Left lung (tissue), 10 donors: ENCODE measurements around the gene CALN1. TPM values are rescaled to one million over a fixed set of nuclear protein-coding genes. Genes with fewer than 3 reads are reported as not detected.

Experiments
- ATAC-seq: fragments of 200-7000 bp; cut with Tn5 transposase; one replicate; pipeline ENCODE4 v1.9.1; 2020; ENCODE audit warnings: moderate library complexity
- DNase-seq, 4 donors: peaks; one replicate each; pipeline ENCODE4 v3.0.0-alpha.2; 2013 to 2020
- H3K27ac ChIP-seq, 2 donors: fragments of 200-600 bp; sonication (generic) in 1 of 2; one replicate each; pipeline versions ENCODE4 v1.5.0 to v1.8.0; 2020 to 2021
- H3K27me3 ChIP-seq, 2 donors: fragments of 200-600 bp; sonication (generic) in 1 of 2; one replicate each; pipeline versions ENCODE4 v1.5.0 to v1.8.0; 2020 to 2021
- H3K36me3 ChIP-seq, 2 donors: fragments of 200-600 bp; sonication (generic) in 1 of 2; one replicate each; pipeline versions ENCODE4 v1.5.0 to v1.8.0; 2020 to 2021
- H3K4me1 ChIP-seq, 2 donors: fragments of 200-600 bp; one replicate each; pipeline ENCODE4 v1.8.0; 2021
- H3K4me3 ChIP-seq, 2 donors: fragments of 200-600 bp; sonication (generic) in 1 of 2; one replicate each; pipeline versions ENCODE4 v1.5.0 to v1.8.0; 2020 to 2021; ENCODE audit warnings: mild to moderate bottlenecking in 1 of 2
- H3K9me3 ChIP-seq, 2 donors: fragments of 200-600 bp; sonication (generic) in 1 of 2; one replicate each; pipeline versions ENCODE4 v1.5.0 to v1.8.0; 2020 to 2021
- intact Hi-C, 2 donors: fragments of 100-400 bp; cut with DNase I; formaldehyde crosslinking; loops; one replicate each; pipeline versions ENCODE4 v1.11.2 to v1.14.2; 2022
- polyA plus RNA-seq, 6 donors: library from polyadenylated mRNA; unstranded; fragments of 120-200 nt; gene quantifications; one replicate each; pipeline ENCODE4 v1.2.1, GENCODE V29; 2013; ENCODE audit not compliant: insufficient read length in 6 of 6
- total RNA-seq, 2 donors: library from RNA; stranded (reverse); fragmentation: NEBNext Ultra II Directional; extraction: Animal tissue kit (Norgen Biotek cat#: 25700); gene quantifications; one replicate each; pipeline ENCODE4 v1.2.1, GENCODE V29; 2021
- TF ChIP-seq, protein P1 (sequence below), 2 donors: fragments of 200-600 bp; sonication (generic) in 1 of 2; IDR thresholded peaks; one replicate each; pipeline versions ENCODE4 v1.5.0 to v1.8.0; 2021; ENCODE audit warnings: antibody characterized with exemption in 2 of 2
- donor health status: DM: no; HTN: yes; CAD: no.
- donor health status: DM: no; HTN: no; CAD: no.

CALN1 gene
- total and polyA plus RNA-seq, 8 donors = 0.10 to 0.52 (median 0.26) TPM; not detected in 2

DNA sequence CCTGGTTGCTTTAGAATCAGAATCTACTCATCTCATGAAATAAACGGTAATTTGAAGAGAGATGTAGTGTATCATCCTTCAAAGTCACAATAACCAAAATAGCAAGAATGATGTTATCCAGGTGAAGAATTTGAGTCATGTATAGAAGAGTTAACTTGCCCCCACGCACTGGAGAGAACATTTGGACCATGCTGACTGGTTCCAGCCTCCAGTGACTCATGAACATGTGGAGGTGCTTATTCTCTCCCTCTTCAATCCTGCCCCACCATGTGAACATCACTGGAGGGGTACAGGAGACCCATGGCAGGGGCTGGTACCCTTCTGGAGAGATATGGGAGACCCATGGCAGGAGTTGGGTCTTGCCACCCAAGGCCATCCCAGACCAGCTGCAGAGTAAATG, 427.8 kb downstream of the CALN1 start:
- Histone ChIP-seq H3K4me1 (no peaks in the 10 kb centered on the region), H3K4me3 (no peak overlapping the region), H3K27ac (no peak overlapping the region), H3K9me3 (no peaks in the 10 kb centered on the region), H3K27me3 (no peaks in the 10 kb centered on the region), H3K36me3 (no peaks in the 10 kb centered on the region)
- ATAC-seq (no peak), DNase-seq (no peak)
- intact Hi-C loops = no loop called here
- TF ChIP-seq, protein P1, sequence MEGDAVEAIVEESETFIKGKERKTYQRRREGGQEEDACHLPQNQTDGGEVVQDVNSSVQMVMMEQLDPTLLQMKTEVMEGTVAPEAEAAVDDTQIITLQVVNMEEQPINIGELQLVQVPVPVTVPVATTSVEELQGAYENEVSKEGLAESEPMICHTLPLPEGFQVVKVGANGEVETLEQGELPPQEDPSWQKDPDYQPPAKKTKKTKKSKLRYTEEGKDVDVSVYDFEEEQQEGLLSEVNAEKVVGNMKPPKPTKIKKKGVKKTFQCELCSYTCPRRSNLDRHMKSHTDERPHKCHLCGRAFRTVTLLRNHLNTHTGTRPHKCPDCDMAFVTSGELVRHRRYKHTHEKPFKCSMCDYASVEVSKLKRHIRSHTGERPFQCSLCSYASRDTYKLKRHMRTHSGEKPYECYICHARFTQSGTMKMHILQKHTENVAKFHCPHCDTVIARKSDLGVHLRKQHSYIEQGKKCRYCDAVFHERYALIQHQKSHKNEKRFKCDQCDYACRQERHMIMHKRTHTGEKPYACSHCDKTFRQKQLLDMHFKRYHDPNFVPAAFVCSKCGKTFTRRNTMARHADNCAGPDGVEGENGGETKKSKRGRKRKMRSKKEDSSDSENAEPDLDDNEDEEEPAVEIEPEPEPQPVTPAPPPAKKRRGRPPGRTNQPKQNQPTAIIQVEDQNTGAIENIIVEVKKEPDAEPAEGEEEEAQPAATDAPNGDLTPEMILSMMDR (IDR thresholded peaks at IDR 0.05) = no peak

DNA sequence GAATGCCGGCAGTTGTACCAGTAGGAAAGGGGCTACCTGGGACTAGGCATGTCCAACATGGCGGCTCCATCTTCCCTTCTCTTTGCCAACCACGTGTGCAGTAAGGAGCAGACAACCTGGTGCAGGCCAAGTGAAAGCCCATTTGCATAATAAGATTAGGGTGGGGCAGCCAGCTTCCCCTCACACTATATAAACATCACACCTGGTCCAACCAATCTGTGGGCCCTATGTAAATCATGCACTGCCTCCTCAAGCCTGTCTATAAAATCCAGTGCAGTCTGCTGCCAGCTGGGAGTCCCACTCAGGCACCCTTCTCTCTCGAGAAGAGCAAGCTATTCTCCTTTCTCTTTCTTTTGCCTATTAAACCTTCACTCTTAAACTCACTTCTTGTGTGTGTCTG, 429.3 kb downstream of the CALN1 start:
- Histone ChIP-seq H3K27me3 (no peaks in the 10 kb centered on the region), H3K36me3 (no peaks in the 10 kb centered on the region), H3K4me3 (no peak overlapping the region), H3K27ac (no peak overlapping the region), H3K4me1 (no peaks in the 10 kb centered on the region), H3K9me3 (no peaks in the 10 kb centered on the region)
- intact Hi-C loops = no loop called here
- TF ChIP-seq, protein P1 (IDR thresholded peaks at IDR 0.05) = no peak
- ATAC-seq (no peak), DNase-seq (no peak)

DNA sequence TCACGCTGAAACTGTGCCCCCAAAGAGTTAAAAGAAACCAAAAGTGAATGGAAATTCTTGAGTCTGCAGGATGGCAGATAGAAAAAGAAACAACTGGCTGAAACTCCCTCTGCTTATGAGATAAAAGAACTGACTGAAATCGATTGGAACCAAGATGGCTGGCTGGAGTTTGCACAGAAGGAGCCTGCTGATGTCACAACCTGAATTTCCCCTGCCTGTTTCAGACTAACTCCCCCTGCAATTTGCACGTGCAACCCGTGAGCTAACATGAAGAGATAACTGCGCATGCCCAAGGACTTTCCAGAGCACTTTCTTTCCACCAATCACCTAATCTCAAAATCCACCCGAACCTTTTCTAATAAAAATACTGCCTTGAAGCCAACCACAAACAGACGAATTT, 435.5 kb downstream of the CALN1 start:
- Histone ChIP-seq H3K27ac (no peak overlapping the region), H3K27me3 (no peaks in the 10 kb centered on the region), H3K4me1 (no peaks in the 10 kb centered on the region), H3K9me3 (no peaks in the 10 kb centered on the region), H3K36me3 (no peaks in the 10 kb centered on the region), H3K4me3 (no peak overlapping the region)
- TF ChIP-seq, protein P1 (IDR thresholded peaks at IDR 0.05) = no peak
- DNase-seq (no peak), ATAC-seq (no peak)
- intact Hi-C loops = no loop called here

GRCh38 chr7:71974611-71975010, 437.5 kb downstream of the CALN1 start:
- intact Hi-C loops = no loop called here

DNA sequence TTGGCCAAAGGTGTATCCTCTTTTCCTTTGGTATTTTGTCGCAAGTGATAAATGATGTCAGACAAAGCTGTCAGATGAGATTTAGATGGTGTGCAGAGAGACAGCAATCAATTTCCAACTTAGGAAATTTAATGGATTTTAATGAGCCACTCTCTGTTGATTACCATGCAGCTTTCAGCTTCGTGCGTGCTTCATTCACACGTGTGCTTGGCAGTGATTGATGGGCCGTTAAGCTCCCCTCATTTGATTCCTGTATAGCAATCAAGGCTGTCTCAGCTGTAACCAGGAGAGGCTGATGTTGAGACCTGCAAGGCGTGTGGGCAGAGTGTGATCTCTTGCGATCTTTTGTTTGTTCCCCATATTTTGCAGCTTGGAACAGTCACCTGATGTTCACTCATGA, 439.6 kb downstream of the CALN1 start:
- Histone ChIP-seq H3K27ac (no peak overlapping the region), H3K36me3 (no peaks in the 10 kb centered on the region), H3K4me1 (no peaks in the 10 kb centered on the region), H3K9me3 (no peaks in the 10 kb centered on the region), H3K4me3 (no peak overlapping the region), H3K27me3 (no peaks in the 10 kb centered on the region)
- TF ChIP-seq, protein P1 (IDR thresholded peaks at IDR 0.05) = no peak
- ATAC-seq (no peak), DNase-seq (no peak)
- intact Hi-C loops = no loop called here

More at GRCh38 chr7:71974611-71975010, 437.5 kb downstream of the CALN1 start:
- DNase-seq (no peak), ATAC-seq (no peak)
- TF ChIP-seq, protein P1 (IDR thresholded peaks at IDR 0.05) = no peak
- H3K36me3 ChIP-seq = no peaks in the 10 kb centered on the region
- H3K27me3 ChIP-seq = no peaks in the 10 kb centered on the region
- H3K27ac ChIP-seq = no peak overlapping the region
- no peak overlapping the region for H3K4me3 ChIP-seq
- no peaks in the 10 kb centered on the region for H3K9me3 ChIP-seq
- no peaks in the 10 kb centered on the region for H3K4me1 ChIP-seq
